HG03469 (cell line): ENCODE results near the gene PLAAT4.
"Not testable (repeated sequence)": the region's sequence is repeated elsewhere in the genome, so short reads cannot be mapped to it uniquely, and the experiment has no call there.

Experiments
- ATAC-seq: cut with Tn5 transposase; IDR thresholded peaks from one replicate; pipeline ENCODE4 v1.9.1; 2021; ENCODE audit warnings: mild to moderate bottlenecking, moderate library complexity, moderate number of reproducible peaks; ENCODE audit not compliant: unreplicated experiment

Gene PLAAT4

DNA sequence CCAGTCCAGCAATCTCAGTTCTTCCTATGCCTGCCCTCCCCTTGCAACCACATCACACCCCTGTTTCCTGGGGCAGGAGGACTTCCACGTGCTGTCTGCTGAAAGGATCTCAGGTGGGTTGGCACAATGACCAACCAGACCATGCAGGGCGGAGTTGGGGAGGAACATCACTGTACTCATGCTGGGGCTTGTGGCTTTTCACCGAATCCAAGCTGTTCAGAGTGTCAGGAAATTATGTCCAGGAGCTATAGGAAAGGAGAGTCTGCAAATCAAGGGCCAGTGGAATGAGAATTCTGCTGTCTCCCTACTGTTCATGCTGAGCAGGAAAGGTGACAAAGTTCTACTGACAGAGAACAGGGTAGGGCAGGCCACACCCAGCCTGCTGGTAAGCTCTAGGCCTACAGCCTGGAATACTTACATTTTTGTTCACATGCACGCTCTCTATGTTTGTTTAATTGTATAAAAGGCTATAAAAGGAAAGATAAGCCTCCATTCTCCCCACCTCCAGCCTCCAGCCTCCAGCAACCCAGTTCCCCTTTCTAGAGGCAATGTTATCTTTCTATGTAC, 28.3 kb downstream of the PLAAT4 start:
- no peak for ATAC-seq

DNA sequence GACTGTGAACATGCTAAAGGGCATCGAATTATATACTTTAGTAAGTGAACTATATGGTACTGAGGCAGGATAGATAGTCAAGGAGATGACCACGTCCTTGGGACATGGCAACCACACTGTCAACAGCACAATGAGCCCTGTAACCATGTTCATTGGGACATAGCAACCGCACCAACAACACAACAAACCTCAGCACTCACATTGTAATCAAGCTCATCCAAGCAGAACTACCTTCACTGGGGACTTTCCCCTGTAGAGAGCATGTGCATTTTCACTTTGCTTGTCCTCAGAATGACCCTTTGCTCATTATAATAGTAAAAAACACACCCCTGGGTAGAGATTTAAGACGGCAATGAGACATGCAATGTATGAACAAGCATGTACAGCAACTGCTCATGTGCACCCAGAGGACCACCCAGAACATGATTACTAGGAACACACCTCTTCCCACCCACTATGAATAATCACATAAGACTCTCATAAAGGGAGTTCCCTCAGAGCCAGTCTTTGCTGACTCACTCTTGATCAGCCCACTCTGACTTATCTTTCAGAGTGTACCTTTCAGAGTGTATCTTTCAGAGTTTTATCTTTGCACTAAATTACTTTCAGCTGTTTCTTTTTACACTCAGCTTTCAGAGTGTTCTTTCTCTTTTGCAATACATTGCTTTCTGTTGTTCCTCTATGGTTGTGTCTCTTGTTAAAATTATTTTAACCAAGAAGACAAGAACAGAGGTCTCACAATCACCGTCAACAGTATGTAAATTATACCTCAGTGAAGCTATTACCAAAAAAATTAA, 30.6 kb downstream of the PLAAT4 start:
- peak; percentile 64 for ATAC-seq

DNA sequence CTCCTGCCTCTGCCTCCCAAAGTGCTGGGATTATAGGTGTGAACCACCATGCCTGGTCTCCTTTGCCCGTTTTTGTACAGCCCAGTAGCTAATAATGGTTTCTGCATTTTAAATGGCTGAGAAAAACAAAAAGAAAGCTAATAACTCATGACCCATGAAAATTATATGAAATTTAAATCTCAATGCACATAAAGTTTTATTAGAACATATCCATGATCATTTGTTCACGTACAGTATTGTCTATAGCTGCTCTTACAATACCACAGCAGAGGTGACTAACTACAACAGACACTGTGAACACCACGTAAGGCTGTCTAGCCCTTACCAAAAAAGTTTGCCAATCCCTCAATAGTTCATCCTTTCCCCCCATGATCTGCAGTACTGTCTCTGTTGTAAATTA, 33.0 kb downstream of the PLAAT4 start:
- ATAC-seq: no peak

DNA sequence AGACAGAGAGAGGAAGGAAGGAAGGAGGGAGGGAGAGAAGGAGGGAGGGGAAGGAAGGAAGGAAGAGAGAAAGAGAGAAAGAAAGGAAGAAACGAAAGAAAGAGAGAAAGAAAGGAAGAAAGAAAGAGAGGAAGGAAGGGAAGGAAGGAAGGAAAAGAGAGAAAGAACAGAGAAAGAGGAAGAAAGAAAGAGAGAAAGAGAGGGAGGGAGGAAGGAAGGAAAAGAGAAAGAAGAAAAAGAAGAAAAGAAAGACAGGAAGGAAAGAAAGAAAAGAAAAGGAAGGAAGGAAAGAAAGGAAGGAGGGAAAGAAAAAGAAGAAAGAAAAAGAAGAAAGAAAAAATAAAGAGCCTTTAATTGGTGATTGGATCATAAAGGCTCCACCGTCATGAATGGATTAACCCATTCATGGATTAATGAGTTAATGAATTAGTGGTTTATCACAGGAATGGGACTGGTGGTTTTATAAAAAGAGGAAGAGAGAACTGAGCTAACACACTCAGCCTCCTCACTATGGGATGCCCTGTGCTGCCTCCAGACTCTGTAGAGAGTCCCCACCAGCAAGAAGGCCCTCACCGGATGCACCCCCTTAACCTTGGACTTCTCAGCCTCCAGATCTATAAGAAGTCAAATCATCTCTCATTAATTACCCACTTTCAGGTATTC, 35.5 kb downstream of the PLAAT4 start:
- no peak for ATAC-seq

DNA sequence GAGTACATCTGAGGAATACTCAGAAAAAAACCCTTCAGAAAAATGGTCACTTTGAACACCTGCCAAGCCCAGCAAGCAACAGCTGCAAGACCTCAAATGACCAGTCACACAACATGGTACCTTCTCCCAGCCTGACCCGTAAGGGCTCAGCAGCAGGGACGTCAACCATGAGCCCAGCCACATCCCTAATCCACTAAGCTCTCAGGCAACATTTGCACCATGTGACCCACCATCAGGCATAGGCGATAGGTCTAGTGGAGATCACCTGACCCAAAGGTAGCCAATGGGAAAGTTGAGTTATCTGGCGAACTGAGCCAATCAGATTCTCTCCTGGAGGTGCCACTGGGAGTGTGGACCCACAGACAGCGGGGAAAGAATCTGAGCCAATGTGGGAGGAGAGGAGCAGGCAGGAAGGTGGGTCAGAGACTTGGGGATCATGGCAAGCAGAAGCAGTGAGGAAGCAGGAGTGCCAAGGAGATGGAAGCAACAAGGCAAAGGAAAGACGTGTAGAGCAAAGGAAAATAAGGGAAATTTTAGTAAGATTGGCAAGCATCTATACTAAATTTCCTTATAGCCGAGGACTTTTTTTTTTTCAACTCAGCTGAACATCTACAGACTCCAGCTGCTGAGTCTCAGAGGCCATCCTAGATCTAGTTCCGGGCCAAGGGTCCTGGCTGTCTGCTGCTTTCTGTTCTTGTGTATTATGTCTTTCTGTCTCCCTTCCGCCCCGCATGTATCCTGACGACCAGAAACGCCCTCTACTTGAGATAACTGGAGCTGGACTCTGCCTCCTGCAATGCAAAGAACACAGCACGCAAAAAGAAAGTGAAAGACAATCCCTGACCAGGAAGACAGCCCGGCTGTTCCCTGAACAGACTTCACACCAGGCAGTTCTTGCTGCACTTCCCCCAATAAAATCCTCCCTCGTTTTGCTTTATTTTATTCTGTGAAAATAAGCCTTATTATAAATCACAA, 37.6 kb downstream of the PLAAT4 start:
- no peak for ATAC-seq

DNA sequence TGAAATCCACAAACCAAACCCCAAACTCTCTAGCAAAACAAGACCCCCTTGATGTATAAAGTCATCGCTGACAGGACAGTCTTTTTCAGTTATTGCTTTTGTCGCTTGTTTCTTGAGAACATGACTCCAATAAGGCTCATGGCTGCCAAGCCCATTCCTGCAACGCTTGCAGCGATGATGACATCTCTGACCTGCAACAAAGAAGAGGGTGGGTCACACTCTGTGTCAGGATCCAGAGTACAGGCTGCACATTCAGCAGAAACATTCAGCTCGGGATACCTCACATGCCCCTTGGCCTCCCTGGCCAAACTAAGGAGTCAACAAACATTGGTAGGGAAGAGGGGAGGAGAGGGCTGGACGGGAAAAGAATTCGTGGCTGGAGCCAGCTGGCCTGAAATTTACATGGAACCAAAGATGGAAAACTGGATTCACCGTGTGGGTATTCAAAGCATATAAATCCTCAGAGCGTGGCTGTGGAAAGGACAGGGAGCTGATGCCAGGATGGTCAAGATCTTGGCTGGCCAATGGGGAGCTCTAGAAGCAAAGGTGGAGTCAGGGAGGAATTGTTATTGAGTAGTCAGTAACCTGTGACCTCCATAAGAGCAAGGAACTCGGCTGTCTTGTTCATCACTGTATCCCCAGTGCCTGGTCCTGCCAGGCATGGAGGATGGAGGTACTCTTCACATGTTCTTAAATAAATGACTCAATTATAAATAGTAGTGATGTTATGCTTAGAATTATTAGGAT, 38.4 kb downstream of the PLAAT4 start:
- ATAC-seq: no peak

DNA sequence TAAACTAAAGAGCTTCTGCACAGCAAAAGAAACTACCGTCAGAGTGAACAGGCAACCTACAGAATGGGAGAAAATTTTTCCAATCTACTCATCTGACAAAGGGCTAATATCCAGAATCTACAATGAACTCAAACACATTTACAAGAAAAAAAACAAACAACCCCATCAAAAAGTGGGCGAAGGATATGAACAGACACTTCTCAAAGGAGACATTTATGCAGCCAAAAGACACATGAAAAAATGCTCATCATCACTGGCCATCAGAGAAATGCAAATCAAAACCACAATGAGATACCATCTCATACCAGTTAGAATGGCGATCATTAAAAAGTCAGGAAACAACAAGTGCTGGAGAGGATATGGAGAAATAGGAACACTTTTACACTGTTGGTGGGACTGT, 42.3 kb downstream of the PLAAT4 start:
- ATAC-seq: not testable (repeated sequence)

DNA sequence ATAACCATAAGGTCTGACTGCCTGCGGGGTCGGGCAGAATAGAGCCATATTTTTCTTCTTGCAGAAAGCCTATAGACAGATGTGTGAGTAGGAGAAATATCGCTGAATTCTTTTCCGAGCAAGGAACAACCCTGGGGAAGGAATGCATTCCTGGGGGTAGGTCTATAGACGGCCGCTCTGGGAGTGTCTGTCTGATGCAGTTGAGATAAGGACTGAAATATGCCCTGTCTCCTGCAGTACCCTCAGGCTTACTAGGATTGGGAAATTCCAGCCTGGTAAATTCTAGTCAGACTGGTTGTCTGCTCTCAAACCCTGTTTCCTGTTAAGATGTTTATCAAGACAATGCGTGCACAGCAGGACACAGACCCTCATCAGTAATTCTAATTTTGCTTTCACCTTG, 44.6 kb downstream of the PLAAT4 start:
- ATAC-seq: not testable (repeated sequence)

DNA sequence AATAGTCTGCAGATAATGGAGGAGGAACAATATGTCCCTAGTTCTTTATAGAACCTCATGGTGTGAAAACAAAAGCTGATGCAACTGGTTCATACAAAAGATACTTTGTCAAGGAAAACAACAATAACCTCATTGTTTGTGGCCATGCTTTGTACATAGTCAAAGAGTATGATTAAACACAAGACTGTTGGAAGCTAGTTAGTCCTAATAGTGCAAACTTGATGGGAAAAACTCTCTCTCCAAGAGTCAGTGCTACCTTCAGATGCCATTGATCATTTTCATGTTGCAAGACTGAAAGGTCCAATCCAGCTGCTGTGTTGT, 46.7 kb downstream of the PLAAT4 start:
- ATAC-seq: no peak

DNA sequence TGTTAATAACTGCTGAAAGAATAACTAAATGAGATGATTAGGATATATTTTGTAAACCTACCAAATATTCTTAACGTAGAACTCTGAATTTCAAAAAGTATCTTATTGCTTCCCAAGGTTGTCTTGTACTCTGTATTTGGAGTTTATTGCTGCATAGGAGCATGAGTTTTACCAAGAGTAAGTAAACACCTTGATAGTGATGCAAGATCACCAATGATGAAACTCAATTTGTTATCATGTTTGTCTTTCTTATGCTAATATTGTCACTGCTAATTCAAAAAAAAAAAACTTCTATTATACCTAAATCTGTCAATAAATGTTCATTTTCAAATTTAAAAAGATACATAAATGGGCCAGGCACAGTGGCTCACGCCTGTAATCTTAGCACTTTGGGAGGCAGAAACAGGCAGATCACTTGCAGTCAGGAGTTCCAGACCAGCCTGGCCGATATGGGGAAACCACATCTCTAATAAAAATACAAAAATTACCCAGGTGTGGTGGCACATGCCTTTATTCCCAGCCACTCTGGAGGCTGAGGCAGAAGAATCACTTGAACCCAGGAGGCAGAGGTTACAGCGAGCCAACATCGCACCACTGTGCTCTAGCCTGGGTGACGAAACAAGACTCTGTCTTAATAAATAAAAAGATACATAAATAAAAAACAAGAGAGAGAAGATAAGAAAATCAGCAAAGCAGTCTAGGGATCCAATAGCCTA, 50.0 kb downstream of the PLAAT4 start:
- no peak for ATAC-seq

DNA sequence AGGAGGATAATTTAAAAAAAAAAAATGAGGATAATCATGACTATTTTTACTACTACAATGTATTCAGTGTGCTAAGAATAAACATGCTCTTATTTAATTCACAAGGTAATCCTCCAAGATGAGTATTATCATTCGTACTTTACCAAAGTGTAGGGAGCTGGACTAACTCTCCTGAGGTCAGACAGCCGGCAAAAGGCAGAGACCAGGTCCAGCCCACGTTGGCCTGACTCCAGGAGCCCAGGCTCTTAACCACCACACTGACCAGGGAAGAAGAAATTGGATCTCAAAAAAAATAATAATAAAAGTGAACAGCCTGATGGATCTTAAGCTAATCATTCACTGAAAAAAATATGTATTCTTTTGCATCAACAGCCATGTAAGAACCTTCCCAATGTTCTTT, 52.4 kb downstream of the PLAAT4 start:
- no peak for ATAC-seq

DNA sequence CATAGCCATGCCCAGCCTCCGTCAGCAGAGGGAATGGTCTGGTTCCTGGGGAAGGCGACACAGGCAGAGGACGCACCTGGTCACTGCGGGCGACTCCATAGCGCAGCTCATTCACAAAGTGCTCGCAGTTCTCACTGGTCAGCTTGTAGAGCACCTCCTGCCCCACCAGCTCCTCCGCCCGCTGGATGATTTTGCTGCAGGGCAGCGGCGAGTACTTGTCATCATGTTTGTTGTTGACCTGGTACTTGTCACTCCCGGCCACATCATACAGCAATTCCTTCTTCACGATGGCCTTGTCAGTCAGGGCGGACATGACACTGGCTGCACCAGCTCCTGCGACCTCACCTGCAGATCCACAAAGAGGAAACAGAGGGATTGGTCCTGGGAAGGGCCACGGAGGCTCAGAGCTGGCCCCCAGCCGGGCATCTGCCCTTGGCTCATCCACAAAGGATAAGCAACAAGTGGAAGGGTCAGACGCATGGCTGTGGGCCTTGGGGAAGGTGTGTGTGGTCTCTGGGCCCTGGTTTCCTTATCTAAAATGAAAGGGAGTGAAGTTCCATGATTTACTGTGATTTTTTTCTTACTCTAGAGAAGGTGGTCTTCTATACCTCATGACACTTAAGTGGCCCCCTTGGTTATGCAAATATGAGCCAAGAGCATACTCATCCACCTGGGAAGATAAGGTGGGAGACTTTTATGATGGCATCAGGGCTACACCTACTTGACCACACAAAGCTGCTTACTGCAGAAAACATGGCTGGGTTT, 53.6 kb downstream of the PLAAT4 start:
- no peak for ATAC-seq

DNA sequence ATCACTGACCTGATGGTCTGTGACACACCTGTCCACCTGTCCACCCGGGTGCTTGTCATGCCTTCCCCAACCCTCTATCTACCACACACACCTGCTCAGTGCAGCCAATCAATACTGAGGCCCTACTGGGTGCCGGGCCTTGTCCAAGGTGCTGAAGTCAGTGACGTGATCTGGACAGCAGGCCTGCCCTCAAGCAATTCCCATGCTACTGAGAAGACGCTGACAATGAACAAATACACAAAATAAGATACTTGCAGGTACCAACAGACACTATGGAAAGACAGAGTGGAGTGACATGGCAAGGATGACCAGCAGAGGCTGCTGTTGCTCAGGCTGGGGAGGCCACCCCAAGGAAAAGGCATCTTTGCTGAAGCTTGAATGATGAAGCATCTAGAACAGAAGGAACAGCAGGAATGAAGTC, 56.4 kb downstream of the PLAAT4 start:
- ATAC-seq: no peak

DNA sequence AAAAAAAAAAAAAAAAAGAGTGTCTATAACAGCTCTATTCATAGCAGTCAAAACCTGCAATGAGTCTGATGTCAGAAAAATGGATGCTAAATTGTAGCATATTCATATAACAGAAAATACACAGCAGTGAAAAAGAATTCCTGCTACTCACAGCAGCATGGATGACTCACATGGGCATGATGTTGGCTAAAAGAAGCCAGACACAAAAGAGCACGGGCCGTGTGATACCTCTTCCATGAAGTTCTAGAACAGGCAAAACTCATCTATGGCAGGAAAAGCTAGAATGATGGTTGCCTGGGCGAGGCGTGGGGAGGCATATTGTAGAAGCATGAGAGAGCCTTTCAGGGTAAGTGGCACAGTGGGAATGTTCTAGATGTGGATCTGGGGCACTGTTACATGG, 58.7 kb downstream of the PLAAT4 start:
- ATAC-seq: no peak
